ENCODE results near the gene OR10A2. TPM values are rescaled to one million over a fixed set of nuclear protein-coding genes. Genes with fewer than 3 reads are reported as not detected.
"Not testable (repeated sequence)": the region's sequence is repeated elsewhere in the genome, so short reads cannot be mapped to it uniquely, and the experiment has no call there.

Gene OR10A2
- total RNA-seq, 1 donor from 2014 or later, result not detected

GRCh38 chr11:6894097-6894496 is 31.2 kb downstream of the OR10A2 start:
- H3K27me3 Mint-ChIP-seq (ENCODE audit: unreplicated experiment), result peaks cover 4% of the 10 kb centered on the region
- no peak for TF ChIP-seq CTCF (IDR thresholded peaks at IDR 0.05)
- no peak for DNase-seq (ENCODE audit: extremely low spot score, unreplicated experiment)
- no peak overlapping the region for H3K27ac Mint-ChIP-seq (ENCODE audit: unreplicated experiment)
- no peaks in the 10 kb centered on the region for H3K9me3 Mint-ChIP-seq (ENCODE audit: unreplicated experiment)
- H3K36me3 Mint-ChIP-seq (ENCODE audit: unreplicated experiment), result no peaks in the 10 kb centered on the region
- no peaks in the 10 kb centered on the region for H3K4me1 Mint-ChIP-seq (ENCODE audit: unreplicated experiment)
- H3K4me3 Mint-ChIP-seq (ENCODE audit: unreplicated experiment), result no peak overlapping the region

- H3K4me1 Mint-ChIP-seq (ENCODE audit: unreplicated experiment), result no peaks in the 10 kb centered on the region
- H3K9me3 Mint-ChIP-seq (ENCODE audit: unreplicated experiment), result no peaks in the 10 kb centered on the region
- H3K27me3 Mint-ChIP-seq (ENCODE audit: unreplicated experiment), result peaks cover 4% of the 10 kb centered on the region
- H3K27ac Mint-ChIP-seq (ENCODE audit: unreplicated experiment), result no peak overlapping the region
- no peak for DNase-seq (ENCODE audit: extremely low spot score, unreplicated experiment)
- H3K4me3 Mint-ChIP-seq (ENCODE audit: unreplicated experiment), result no peak overlapping the region
- H3K36me3 Mint-ChIP-seq (ENCODE audit: unreplicated experiment), result no peaks in the 10 kb centered on the region
- no peak for TF ChIP-seq CTCF (IDR thresholded peaks at IDR 0.05)
These were observed 32.2 kb downstream of the OR10A2 start for GRCh38 chr11:6895010-6895409.

GRCh38 chr11:6898911-6899310 is 36.1 kb downstream of the OR10A2 start:
- H3K36me3 Mint-ChIP-seq (ENCODE audit: unreplicated experiment), result no peaks in the 10 kb centered on the region
- peaks cover 7% of the 10 kb centered on the region for H3K27me3 Mint-ChIP-seq (ENCODE audit: unreplicated experiment)
- no peaks in the 10 kb centered on the region for H3K9me3 Mint-ChIP-seq (ENCODE audit: unreplicated experiment)
- H3K4me3 Mint-ChIP-seq (ENCODE audit: unreplicated experiment), result no peak overlapping the region
- TF ChIP-seq CTCF (IDR thresholded peaks at IDR 0.05), result no peak
- no peak for DNase-seq (ENCODE audit: extremely low spot score, unreplicated experiment)
- H3K4me1 Mint-ChIP-seq (ENCODE audit: unreplicated experiment), result no peaks in the 10 kb centered on the region
- H3K27ac Mint-ChIP-seq (ENCODE audit: unreplicated experiment), result no peak overlapping the region

GRCh38 chr11:6900327-6900999 is 37.6 kb downstream of the OR10A2 start:
- Mint-ChIP-seq H3K36me3 (ENCODE audit: unreplicated experiment) (no peaks in the 10 kb centered on the region), H3K27ac (ENCODE audit: unreplicated experiment) (no peak overlapping the region), H3K9me3 (ENCODE audit: unreplicated experiment) (no peaks in the 10 kb centered on the region), H3K27me3 (ENCODE audit: unreplicated experiment) (peaks cover 7% of the 10 kb centered on the region), H3K4me1 (ENCODE audit: unreplicated experiment) (no peaks in the 10 kb centered on the region), H3K4me3 (ENCODE audit: unreplicated experiment) (no peak overlapping the region)
- no peak for DNase-seq (ENCODE audit: extremely low spot score, unreplicated experiment)
- TF ChIP-seq CTCF (IDR thresholded peaks at IDR 0.05), result no peak

- not testable (repeated sequence) for H3K9me3 Mint-ChIP-seq (ENCODE audit: unreplicated experiment); H3K27ac Mint-ChIP-seq (ENCODE audit: unreplicated experiment); H3K36me3 Mint-ChIP-seq (ENCODE audit: unreplicated experiment); DNase-seq (ENCODE audit: extremely low spot score, unreplicated experiment); H3K4me1 Mint-ChIP-seq (ENCODE audit: unreplicated experiment); H3K27me3 Mint-ChIP-seq (ENCODE audit: unreplicated experiment); H3K4me3 Mint-ChIP-seq (ENCODE audit: unreplicated experiment)
These were observed 41.9 kb downstream of the OR10A2 start for GRCh38 chr11:6904804-6905203.
